NCI-H460 (cell line): ENCODE measurements around the gene CD1E. TPM values are rescaled to one million over a fixed set of nuclear protein-coding genes. Genes with fewer than 3 reads are reported as not detected.
"Not testable (repeated sequence)": the region's sequence is repeated elsewhere in the genome, so short reads cannot be mapped to it uniquely, and the experiment has no call there.

ENCODE experiments used
- DNase-seq: peaks from one replicate; pipeline ENCODE4 v3.0.0-alpha.2; 2016; ENCODE audit warnings: low read depth; ENCODE audit errors: extremely low read depth
- total RNA-seq: library from RNA; depleted of rRNA; stranded (reverse); fragments of >200 nt; shearing (Covaris generic); gene quantifications from 2 replicates; pipeline ENCODE4 v1.2.3, GENCODE V29; 2014; rRNA removed

The CD1E gene
- total RNA-seq, 1 experiment from 2014 or later: not detected

DNA sequence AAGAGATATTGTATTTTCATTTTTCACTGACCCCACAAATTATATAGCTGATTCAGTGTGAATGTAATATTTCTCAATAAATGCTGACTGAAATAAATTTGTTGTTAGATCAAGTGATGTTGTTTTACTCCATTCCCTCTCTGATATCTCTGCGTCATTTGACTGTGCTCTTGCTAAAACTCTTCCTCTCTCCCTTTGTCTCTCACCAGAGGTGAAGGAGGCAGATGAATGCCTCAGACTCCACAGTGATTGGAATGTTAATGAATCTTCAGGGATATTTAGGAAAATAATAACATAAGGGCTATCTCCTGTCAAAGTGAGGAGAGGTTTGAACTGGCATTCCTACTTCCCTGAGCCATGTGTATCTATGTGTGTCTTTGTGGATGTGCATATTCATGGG lies 3.7 kb downstream of the CD1E start:
- no peak for DNase-seq

DNA sequence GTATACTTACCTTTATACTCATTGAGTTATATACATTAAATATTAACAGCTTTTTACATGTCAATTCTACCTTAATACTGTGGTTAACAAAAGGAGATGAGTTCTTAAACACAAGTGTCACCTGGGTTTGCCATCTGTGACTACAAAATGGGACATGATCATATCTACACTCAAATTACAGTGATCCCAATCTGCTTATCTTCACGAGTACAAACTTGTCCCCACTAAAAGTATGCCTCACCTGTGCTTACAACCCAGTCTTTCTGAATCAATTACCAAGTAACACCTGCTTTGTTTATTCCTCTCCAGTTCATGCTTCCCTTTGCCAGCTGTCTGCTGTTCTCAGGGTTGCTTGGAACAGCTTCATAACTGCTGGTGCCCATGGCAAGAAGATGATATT lies 8.8 kb downstream of the CD1E start:
- no peak for DNase-seq

DNA sequence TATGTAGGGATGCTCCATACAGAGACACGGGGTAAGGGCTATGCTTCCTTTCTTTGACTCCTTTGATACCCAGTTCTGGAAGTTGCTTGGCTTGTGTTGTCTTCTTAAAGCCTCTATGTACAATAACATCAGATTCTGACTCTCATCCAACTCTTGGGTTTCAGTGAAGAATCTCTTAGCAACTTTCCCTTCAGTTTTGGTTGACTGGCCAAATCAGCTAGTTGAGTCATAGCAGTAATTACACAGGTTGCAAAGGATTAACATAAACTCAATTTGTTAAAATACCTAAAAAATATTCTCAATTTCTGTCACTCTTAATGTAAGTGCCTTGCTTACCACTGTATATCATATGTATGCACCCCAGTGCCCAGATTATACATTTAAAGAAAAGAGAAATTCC lies 9.2 kb downstream of the CD1E start:
- DNase-seq: no peak

DNA sequence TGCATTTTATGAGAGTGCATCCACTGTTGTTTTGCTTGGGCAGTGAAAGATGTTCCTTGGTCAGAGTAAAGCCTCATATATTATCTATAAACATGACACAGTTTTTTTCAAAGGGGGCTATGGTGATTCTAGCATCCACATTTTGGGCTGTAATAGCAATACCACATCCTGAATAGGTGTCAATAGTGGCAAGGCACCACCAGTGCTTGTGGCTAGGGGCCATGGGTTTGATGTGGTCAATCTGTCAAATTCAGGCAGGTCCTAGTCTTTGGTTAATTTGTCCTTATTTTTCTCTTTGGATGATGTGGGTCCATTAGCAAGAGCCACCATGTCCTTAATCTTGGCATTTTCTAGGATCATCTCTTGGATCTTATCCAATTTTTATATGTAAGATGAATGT lies 13.1 kb downstream of the CD1E start:
- DNase-seq: no peak

DNA sequence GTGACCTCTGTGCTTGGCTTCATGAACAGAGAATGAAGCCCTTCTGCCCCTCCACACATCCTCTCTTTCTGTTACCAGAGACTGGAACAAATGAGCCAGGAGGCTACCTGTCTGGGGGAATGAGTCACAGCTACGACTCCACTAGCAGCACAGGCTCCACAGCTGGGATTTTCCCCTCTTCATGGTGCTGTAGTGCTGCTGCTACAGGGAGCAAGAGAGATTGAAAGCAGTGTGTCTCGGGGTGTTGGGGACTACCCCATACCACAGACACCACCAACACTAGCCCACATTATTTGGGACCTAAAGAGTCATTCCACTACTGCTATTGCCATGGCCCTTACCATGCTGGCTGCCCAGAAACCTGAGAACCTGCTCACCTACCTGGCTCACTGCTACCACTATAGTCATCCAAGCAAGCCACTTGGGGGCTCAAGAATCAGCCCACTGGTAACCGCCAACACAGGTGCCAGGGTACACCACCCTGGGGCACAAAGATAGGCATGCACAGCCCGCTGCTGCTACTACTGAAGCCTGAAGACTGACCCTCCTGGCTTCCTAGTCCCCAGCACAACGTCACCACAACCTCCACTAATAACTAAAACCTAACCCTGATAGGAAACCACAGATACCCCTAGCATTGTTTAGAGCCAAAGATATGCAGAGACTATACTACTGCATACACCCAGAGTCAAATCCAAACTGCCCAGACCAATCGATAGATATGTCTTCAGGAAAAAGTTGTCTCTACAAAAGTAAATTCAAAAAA lies 17.7 kb downstream of the CD1E start:
- DNase-seq: no peak

DNA sequence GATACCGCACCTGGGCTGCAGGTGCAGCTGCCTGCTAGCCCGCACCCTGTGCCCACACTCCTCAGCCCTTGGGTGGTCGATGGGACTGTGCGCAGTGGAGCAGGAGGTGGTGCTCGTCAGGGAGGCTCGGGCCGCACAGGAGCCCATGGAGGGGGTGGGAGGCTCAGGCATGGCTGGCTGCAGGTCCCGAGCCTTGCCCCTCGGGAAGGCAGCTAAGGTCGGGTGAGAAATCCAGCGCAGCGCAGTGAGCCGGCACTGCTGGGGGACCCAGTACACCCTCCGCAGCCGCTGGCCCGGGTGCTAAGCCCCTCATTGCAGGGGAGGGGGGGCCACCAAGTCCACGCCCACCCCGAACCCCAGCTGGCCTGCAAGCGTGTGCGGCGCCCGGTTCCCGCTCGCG lies 20.4 kb downstream of the CD1E start:
- DNase-seq: not testable (repeated sequence)

DNA sequence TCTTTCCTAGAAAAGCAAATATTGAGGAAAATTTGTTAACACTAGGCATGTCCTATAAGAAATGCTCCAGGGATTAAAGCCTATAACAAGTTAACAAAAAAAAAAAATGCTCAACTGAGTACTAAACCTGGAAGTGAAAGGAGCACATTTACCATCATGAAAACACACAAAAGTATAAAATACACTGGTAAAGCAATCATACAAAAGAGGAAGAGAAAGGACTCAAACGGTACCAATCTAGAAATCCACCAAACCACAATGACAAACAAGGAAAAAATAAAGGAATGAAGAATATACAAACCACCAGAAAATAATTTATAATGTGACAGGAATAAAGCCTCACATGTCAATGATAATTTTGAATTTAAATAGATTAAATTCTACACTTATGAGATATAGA lies 21.2 kb downstream of the CD1E start:
- DNase-seq: no peak

DNA sequence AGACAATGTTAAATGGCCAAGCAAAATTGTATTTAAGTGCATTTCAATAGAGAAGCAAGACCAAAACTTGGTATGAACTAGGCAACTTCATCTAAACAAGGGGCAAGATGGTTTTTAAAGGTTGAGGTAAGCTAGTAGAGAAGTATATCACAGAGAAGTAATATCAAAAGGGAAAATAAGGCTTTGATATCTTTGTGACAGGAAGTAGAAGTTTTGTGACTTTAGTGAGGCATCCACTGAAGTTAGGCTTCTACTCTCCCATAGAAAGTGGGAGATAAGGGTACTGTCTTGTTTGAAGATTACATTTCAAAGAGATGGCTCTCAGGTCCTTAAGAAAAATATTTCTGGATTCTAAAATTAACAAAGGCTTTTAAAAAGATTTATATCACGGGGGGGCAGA lies 36.6 kb downstream of the CD1E start:
- no peak for DNase-seq

DNA sequence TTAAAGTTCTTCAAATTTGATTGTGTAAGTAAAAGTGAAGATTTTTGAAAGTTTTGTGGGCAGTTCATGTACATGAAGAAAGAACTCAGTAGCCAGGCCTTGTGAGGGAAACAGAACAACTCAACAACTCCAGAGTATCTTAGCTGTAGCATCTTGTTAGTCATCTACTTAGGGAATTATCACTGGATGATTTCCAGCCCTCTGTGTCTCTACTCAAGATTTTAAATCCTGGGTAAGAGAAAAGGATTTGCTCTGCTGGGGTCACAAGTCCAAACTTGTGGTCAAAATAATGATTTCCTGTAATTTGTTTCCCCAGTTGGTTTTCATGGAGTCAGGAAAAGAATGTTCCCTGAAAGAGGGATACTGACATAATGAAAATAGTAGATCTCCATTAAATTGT lies 37.4 kb downstream of the CD1E start:
- DNase-seq: no peak

DNA sequence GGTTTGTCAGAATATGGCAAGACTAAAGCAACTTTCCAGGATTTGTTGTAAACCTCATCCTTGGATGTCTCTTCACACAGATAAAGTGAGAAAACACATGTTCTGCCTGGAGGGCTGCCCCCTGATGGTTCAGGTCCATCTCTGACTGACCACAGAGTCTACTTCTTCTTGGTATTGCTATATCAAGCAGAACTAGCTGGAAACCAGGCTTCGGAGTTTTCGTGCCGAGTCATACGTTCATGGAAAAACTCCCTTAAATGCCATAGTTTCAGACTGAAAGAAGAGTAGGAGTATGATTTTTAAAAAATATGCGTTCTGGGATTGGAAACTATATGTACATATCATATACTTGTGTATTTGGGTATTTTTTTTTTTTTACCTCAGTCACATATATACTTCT lies 39.8 kb downstream of the CD1E start:
- DNase-seq: no peak

DNA sequence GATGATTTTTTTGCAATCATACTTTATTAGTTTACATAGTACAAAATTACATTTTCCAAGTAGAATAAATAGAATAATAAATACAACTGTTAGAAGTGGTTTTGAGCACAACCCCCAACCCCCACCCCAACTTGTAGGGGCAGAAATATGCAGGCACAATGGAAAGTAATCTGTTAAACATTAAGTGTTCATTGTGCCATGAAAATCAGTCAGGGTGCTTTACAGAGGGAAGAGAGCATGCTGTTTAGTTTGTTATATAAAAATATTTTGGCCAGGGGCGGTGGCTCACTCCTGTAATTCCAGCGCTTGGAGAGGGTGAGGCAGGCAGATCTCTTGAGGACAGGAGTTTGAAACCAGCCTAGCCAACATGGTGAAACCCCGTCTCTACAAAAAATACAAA lies 43.0 kb downstream of the CD1E start:
- DNase-seq: no peak

DNA sequence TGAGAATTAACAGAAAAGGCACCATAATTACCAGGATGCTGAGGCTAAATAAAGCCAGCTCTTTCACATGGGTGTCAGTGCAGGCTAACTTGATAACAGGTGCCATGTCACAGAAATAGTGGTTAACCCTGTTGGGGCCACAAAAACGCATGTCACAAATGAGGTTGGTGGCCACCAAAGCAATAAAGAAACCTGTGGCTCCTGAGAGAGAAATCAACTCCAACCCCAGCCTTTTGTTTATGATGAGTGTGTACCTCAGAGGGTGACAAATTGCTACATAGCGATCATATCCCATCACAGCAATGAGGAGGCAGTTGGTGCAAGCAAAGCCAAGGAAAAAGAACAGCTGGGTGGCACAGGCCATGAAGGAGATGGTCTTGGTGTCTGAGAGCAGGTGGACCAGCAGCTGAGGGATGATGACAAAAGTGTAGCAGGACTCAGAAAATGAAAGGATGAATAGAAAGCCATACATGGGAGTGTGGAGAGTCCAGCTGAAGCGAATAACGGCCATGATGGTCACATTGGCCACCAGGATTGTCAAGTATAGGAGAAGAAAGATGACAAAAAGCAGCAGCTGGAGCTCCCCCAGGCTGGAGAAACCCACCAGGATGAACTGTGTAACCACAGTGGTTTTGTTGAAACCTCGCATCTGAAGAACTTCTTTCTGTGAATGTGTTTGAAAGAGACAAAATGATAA lies 45.3 kb downstream of the CD1E start, which contains the start of gene OR10T2:
OR10T2 (minus strand) TSS at position 649 of the 697 bp plus-strand sequence; CDS start at position 649, 0 bp downstream.
- no peak for DNase-seq

DNA sequence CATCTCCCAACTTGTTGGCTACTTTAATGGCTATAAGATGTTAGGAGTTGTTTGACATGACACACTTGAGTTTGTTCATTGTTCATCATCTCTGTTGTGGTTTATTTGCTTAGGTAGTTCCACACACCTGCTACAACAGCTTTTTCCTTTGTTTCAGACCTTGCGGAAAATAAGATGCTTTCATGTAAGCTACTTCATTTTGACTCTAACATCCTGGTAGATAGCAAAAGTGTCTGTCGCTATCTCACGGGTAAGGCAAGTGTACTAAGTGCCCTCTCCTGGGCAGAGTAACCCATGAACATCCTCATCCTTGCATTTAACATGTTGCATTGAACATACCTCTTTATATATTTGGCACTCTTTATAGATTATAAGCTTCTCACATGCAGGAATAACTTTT lies 47.2 kb downstream of the CD1E start:
- DNase-seq: no peak

DNA sequence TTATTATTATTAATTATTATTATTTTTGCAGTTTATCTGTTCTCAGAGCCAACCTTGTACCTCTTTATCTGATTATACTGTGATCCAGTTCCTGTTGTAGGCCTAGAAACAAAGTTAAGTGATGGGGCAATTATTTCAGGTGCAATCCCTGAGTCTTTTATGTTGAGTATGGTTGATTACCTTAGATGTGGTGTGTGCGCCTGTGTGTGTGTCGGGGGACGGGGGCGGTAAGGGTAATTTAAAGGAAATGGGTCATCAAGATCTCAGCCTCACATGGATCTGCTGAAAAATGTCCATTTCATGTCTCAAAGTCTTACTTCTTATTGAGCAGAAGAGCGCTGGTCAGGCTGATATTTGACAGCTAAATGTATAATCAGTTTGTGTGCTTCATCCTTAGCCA lies 53.4 kb downstream of the CD1E start:
- DNase-seq: no peak

Other genes starting within 250 kb of the CD1E start
- 0.07 TPM in 1 of 2 replicates, not detected in the other for gene CD1D, start 173.0 kb upstream of the CD1E start, total RNA-seq
- not detected in 2 replicates for gene CD1A, start 99.5 kb upstream of the CD1E start, total RNA-seq
- gene CD1C, start 64.0 kb upstream of the CD1E start, total RNA-seq: not detected in 2 replicates
- not detected in 2 replicates for gene CD1B, start 22.4 kb upstream of the CD1E start, total RNA-seq
- not detected in 2 replicates for gene OR10T2, start 45.6 kb downstream of the CD1E start, total RNA-seq
- gene OR10K2, start 72.3 kb downstream of the CD1E start, total RNA-seq: not detected in 2 replicates
- gene OR10K1, start 107.9 kb downstream of the CD1E start, total RNA-seq: not detected in 2 replicates
- not detected in 2 replicates for gene OR10R2, start 118.3 kb downstream of the CD1E start, total RNA-seq
- gene OR6Y1, start 200.5 kb downstream of the CD1E start, total RNA-seq: not detected in 2 replicates
- gene OR6P1, start 216.7 kb downstream of the CD1E start, total RNA-seq: not detected in 2 replicates
- gene OR10X1, start 226.0 kb downstream of the CD1E start, total RNA-seq: not detected in 2 replicates